Adrenal gland (tissue), 5 donors: ENCODE results near the gene CASP6.

ENCODE experiments used
- CTCF ChIP-seq, 6 experiments: fragments of 450-650 bp in 4 of 6; fragments of 200-600 bp in 2 of 6; sonication (generic) in 1 of 6; IDR thresholded peaks; 1 replicate in 5 of 6; 2 replicates in 1 of 6; pipeline versions ENCODE4 v1.5.1 to v1.8.0; 2016 to 2021; ENCODE audit warnings: antibody characterized with exemption in 6 of 6, mild to moderate bottlenecking in 2 of 6, moderate library complexity in 1 of 6
- POLR2A ChIP-seq, 2 donors: fragments of 450-650 bp; IDR thresholded peaks; one replicate each; pipeline ENCODE4 v1.6.1; 2017; ENCODE audit warnings: antibody characterized with exemption in 2 of 2, mild to moderate bottlenecking in 2 of 2, moderate library complexity in 1 of 2
- donor health status: DM: no; HTN: no; CAD: no.

GRCh38 chr4:109657854-109658418 is 45.3 kb downstream of the CASP6 start:
- TF ChIP-seq CTCF (IDR thresholded peaks at IDR 0.05) (no peak), POLR2A (IDR thresholded peaks at IDR 0.05) (no peak)
